Stimulated activated CD8-positive, alpha-beta memory T cell treated with anti-CD3 and anti-CD28 coated beads, Interleukin-2, amount 100 ng/mL, for 48 hours (primary cell): ENCODE data around the gene POU6F2.

Experiments
- DNase-seq, 2 donors: peaks; one replicate each; pipeline ENCODE4 v3.0.0-alpha.2; 2020; ENCODE audit warnings: low read depth in 2 of 2

The POU6F2 gene

DNA sequence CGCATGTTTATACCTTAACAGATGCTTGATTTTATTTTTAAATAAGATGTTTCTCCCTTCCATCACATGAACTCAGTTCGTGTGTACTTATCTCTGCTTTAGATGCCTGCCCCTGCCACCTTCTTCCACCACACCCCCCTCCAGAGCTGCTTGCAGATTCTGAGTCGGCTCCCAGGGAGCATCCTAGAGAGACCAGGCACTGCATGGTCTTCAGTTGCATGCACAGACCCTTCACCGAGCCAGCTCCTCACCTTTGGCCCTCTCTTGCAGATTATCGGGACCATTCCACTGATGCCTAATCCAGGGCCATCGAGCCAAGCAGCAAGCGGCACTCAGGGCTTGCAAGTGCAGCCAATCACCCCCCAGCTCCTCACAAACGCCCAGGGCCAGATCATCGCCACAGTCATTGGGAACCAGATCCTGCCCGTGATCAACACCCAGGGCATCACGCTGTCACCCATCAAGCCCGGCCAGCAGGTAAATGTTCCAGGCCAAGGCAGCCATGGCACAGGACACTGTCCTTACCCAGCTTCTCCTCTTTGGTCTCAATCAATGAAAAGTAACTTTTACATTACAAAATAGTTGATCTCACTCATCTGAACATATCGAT, 455.2 kb downstream of the POU6F2 start:
- no peak for DNase-seq

DNA sequence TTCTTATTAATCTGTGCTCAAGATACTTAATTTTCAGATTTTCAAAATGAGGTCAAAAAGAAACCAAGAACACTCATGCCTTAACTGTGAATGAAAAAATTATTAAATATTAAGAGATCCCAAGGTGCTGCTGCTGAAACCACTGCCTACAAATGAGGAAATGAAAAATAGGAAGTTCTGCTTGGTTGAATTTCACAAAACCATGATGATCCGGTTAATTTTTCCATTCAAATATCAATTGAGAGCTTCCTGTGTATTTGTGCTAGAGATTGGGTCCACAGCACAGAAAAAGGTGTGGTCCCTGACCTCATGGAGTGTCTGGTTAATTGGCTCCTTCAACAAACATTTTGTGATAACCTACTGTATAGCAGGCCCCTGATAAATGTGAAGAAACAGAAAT, 455.8 kb downstream of the POU6F2 start:
- DNase-seq, result no peak

DNA sequence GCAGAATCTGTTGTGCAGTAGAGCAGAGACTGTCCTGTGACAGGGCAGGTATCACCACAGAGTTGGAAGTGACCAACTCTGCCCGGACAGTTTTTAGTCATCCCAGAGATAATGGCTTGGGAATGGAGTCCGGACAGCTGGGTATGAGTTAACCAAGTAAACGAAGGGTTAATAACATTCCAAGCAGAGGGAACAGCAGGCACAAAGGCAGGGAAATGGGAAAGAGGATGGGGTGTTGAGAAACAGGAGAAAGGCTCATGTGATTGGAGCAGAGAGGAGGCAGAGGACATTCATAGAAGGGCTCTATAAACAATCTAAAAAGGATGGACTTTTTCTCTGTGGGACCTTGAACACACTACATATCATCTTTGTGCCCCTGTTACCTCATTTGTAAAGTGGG, 456.3 kb downstream of the POU6F2 start:
- no peak for DNase-seq

DNA sequence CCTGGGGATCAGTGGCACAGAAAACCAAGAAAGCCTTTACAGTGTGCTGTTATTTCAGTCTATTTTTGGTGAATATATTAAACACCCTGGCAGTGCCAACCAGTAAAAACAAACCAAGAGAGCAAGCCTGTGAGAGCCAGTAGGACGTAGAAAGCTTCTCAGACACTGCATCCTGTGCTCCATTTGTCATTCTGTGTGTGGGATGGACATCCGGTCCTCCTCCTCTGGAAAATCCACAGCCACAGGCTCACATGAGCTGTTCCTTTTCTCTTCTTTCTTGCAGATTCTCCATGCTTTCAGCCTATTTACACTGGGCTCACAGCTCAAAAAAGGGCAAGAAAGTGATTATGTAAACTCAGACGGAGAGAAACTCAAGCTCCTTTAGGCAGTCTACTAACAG, 468.8 kb downstream of the POU6F2 start:
- no peak for DNase-seq

DNA sequence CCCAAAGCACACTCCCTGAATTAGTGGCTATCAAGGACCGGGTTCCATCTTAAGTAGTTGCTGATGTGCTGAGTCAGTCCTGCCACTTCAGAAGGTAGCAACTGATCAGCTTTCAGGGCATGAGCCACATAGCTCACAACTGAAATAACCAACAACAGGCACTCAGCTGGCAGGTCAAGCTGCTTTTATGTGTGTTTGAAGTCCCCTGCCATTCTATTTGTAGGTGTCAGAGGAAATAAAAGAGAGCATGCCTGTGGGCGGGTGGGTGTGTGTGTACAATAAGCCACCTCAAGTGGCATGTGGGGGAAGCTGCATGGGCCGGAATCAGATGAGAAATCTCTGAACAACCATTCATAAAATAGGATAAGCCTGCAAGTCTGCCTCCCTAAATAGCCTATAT, 474.2 kb downstream of the POU6F2 start:
- no peak for DNase-seq

DNA sequence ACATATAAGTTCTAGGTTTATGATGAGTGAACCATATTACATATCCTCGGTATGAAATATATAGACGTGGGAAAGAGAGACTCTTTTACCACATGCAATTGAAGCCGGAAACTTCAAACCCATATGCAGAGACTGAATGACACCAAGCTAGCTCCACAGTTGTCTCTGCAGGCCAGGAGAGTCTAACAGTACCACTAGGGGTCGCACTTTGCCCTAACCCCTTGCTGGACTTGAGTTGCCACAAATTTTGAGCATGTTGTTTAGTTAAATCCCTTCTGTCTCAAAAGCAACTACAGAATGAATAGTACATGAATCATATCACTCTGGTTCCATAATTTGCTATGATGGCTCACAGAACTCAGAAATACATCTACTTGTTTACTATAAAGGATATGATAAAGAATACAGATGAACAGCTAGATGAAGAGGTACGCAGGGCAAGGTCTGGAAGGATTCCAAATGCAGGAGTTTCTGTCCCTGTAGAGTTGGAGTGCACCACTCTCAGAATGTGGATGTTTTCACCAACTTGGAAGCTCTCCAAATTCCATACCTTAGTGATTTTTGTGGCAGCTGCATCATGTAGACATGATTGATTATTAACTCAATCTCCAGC, 476.1 kb downstream of the POU6F2 start:
- DNase-seq, result peak; percentile 7 to 25

DNA sequence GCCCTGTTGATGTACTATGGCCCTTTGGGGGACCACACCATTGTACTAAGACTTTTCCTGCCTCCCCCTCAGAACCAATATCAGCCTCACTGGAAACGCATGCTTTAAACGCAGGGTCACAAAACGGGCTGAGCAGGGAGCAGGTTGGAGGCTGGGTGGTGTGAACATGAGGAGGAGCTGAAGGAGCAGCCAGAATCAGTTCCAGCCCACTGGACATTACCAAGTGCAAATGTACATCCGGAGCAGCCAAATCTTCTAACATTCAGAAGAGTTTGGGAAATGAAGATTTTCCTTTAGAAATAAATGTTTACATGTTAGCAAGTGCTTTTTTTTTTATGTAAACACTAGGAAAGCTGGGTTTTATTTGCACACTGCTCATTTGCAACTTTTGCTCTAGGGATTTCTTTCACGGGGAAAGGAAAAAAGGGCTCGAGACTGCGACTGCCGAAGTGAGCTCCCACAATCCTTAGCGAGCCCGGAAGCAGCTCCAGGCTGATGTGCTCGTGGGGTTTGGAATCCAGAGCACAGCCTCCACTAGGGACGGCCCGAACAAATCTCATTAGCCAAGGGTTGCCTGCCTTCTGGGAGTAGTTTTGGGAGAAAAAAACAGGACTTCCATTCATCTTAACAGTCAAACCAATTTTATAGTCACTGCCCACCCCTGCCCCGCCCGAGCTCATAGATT, 480.5 kb downstream of the POU6F2 start:
- no peak for DNase-seq

DNA sequence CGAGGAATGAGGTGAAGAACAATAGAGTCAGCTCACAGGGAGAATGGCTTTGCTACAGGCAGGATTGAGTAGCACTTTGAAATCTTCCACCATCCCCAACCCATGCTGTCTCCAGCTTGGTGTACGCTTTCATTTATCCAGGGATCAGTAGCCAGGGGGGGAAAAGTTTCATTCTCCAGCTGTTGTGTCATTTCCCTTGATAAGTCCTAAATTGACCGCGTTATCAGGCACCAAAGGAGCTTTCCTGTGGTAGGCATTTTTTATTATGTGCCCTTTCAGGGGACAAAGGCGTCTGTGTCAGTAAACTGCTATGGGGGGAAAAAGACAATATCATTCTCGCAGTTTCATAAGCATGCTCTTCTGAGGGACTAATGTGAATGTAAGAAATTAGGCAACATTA, 481.9 kb downstream of the POU6F2 start:
- DNase-seq, result no peak

DNA sequence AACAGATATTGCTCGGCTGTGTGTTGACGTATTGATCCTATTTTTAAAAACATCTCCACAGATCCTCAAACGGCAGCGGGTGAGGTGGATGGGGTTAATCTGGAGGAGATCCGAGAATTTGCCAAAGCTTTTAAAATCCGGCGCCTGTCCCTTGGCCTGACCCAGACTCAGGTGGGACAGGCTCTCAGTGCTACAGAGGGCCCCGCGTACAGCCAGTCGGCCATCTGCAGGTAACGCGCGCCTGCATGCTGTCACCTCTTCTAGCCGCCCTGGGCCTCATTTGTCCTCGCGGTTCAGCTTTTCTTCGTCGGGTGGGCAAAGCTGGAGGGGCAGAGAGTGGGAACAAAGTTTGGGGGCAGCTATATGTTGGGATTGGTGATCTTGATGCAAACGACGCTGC, 482.8 kb downstream of the POU6F2 start:
- no peak for DNase-seq

DNA sequence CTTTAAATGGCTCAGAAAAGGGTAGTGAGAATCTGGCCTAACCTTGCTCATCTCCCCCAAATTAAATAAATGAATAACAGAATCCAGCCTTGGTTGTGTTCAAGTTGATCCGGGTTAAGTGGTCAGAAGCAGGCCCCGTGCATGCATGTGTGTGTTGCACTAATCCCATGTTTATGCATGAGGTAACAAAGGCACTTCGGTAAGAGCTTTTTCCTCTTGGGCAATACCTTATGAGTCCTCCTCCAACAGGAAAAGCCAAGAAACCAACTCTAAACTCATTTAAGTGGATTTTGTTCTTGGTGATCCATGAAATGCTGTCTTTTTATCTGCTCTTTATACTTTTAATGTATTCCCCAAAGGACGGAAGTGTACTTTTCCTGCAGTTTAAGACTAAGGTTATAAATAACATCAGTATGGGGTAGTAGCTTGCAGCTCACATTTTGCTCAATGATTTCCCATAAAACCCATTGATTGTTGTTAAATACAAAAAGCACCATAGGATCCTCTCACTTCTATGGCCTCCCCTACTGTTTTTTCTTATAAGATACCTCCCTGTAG, 483.6 kb downstream of the POU6F2 start:
- no peak for DNase-seq

DNA sequence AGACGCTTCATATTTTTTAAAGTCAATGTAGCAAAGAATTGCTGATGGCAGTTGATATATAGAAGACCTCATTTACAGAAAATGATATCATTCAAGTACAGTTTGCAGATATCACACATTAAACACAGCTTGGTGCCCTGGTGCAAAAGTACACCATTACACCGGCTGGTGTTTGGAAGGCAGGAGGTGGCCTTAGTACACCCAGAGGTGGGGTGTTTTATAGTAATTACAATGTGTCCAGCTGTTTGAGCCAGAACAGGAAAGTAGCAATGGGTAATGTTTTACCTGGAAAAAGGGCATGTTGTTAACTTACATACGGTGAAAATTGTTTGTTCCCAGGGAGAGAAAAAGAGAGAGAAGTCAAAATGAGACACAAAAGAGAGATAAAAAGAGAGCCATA, 485.5 kb downstream of the POU6F2 start:
- DNase-seq, result no peak

DNA sequence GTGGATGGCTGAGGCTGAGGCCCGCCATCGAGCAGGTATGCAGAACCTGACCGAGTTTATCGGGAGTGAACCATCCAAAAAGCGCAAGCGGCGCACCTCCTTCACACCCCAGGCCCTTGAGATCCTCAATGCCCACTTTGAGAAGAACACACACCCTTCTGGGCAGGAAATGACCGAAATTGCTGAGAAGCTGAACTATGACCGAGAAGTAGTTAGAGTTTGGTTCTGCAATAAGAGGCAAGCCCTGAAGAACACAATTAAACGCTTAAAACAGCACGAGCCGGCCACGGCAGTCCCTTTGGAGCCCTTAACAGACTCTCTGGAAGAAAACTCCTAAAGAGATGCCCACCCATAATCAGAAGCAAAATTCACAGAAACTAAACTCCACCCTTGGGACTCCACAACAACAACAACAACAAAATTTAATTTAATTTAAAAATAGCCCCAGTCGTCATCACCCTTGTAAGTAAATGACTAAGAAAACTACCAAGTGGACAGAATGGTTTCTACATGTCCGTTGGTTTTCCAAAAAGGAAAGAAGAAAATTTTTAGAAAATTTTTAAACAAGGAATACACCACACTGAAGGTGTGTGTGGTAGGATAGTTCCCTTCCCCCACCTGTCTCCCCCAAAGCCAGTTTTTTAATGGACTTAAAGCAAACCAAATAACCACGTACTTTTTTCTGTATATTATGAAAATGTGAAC, 486.8 kb downstream of the POU6F2 start:
- DNase-seq, result no peak

DNA sequence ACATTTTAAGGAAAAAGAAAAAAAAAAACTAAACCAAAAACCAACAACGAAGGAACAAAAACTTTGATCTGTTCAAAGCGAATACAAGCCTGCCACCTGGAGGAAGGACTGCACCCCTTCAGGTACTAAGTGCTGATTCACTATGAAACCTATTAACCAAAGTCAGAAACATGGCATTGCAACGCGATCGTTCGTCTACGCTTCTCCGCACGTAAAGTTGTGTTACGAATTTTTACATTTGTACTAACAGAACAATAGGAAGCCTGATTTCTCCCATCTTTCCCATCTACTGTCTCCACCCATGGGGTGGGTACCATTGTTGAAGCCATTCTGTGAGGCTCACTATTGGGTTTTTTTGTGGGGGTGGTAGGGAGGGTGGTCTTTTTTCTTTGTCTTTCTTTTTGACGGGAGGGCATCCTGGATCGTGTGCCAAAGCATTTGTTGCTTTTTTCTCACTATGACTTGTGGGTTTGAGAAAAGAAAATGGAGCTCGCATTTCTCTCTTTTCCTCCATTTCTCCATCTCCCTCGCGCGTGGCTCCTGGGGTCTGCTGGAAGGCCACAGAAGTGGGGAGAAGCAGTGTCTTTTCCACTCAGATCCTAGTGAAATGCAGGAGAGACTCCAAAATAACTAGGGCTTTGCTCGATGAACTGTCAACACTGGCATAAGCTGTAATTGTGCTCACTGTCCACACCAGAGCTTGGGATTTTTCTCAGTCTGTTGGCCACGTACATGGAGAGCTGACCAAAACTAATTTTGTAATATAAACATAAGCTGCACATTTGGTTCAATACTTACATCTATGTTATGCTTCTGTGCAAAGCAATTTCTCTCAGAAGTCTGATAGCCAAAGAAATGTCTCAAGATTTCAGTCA, 487.6 kb downstream of the POU6F2 start:
- no peak for DNase-seq

DNA sequence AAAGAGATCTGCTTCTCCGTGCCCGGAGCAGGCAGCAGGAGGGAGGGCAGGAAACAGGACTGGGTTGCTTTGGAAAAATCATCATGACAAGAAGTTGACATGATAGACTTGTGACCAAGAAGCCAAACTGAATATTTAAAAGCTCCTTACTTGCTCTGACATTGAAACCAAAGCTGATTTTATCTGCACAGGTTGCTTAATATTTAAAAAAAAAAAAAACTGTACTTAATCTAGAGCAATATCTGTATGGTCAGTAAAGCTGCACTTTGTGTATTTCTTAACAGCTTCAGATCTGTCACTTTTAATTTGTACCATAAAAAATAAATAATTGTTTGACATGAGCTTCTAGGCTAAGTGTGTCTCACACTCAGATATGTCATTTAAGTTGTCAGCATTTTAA, 490.6 kb downstream of the POU6F2 start:
- DNase-seq, result no peak

DNA sequence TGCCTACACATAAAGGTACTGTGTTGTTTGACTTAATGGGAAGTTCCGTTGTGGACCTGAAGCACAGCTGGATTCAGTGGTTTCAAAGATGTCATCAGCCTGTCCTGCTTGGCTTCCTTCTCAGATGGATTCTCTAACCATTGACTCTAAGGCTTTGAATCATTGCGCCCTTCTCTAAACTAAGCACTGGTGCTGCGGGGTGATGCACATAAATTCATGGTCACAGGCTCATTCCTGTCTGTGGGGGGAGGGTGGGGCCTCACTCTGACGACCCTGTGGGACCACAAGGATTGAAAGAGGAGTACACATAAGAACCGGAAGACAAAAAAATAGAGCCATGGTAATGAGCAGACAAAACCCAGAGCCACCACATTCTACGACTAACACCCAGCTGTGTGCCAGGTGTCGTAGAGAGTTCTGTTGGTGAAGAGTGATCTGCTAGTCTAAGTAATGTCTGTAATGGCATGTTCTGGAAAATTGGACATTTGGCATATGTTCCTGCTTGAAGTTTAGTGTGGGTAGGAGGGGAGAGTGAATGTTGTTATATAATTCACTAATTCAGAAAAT, 491.2 kb downstream of the POU6F2 start:
- DNase-seq, result no peak

DNA sequence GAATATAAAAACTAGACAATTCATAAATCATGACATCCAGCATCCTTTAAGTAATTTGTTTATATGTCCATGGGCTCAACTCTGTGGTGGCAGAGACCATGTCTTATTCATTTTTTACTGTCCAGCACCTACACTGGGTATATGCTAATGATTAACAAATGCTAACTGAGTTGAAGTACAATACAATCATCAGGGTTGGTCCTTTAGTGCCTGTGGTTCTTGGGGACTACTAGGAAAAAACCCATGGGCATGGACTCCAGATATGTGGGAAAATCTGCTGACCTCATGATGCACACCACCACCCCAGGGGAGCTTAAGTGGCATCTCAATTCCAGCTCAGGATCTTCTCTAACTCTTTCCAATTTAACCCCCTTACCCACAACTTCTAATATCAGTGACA, 503.2 kb downstream of the POU6F2 start:
- DNase-seq, result no peak

DNA sequence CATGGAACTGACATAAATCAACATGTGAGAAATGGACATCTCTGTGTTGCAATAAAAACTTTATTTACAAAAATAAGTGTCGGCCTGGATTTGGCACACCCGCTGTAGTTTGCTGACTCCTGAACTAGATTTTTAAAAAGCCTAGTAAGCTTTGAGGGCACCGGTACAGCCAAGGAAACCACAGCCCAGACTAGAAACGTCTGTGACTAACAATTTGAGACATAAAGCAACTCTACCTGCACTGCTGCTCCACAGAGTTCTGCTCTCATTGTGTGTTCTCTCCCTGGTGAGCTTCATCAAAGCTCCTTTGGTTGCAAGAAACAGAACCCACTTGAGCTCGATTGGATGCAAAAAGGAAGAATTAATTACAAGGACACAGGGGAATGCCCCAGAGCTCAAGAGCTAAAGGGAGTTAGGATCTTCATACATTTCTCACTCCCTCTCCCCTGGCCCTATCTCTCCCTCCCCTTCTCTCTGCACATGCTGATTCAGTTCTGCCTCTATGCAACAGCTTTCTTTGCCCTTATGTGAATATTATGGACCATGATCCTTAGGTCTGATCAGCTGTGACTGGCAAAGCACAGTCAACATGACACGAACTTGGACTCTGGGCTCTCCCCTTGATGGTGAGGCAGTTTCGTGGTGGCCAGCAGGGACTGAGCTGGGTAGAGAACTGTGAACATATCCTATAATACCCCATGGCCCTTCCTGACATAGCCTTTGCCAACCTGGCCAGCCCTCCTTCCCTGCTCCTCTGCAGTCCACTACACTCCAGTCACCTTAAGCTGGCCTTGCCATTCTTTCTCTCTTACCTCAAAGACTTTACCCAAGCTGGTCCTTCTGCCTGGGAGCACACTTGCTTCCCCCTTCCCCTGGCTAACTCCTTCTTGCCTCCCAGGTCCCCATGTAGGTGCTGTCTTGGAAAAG, 511.0 kb downstream of the POU6F2 start:
- DNase-seq, result no peak

DNA sequence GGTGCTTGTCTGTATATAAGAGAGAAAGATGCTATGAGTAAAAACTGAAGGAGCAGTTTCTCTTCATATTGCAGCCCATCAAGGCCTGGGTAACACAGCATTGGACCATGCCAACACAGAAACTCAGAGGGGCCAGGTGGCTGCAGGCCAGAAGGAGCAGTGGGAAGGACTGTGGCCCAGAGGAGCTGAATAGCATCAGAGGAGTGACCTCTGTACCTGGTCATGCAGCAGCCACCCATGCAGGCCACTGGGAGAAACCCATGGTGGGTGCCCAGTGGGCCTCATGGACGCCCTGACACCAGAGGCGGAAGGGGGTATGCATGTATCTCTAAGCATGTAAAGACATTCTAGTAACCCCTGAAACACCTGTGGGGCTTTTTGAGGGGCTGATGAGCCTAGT, 512.6 kb downstream of the POU6F2 start:
- DNase-seq, result no peak

DNA sequence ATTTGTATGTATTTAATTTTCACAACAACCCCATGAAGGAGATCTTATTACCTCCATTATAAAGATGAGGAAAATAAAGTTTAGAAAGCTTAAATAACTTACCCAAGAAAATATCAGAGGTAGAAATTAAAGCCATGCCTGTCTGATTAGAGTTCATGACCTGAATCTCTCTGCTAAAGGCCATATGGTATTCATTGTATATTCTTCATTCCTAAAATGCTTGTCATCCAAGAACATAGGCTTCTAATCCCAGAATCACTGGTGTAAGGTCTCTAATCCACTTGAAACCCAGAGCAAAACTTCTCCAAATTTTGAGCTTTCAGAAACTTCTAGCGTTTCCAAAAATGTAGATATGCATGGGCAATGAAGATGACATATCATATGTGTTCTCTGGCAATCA, 516.2 kb downstream of the POU6F2 start:
- no peak for DNase-seq

DNA sequence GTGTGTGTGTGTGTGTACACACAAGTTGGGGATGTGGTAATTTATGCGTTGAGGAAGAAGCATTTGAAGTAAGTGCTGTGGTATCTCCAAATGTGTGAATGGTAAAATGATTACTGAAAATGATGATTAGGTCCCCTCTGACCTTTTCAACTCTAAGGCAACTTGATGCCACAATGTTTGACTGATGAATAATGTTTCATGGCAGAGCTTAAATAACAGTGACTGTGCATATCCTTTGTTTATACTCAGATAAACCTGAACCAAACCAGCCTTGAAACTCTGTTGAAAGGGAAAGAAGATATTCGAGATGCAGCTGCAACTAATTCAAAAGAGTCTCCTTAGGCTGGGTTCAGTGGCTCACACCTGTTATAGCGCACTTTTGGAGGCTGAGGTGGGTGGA, 523.6 kb downstream of the POU6F2 start:
- DNase-seq, result no peak
